Measurements from ENCODE around the gene GRIA4.

The GRIA4 gene

GRCh38 chr11:105700271-105700670 is 90.4 kb downstream of the GRIA4 start:
- TF ChIP-seq SPI1 (IDR thresholded peaks at IDR 0.05; ENCODE audit: low read depth, low read length) (no peak), TAF1 (IDR thresholded peaks at IDR 0.05; ENCODE audit: low read depth, low read length) (no peak), POU2F2 (IDR thresholded peaks at IDR 0.05; ENCODE audit: low read depth, low read length) (no peak), POLR2AphosphoS5 (IDR thresholded peaks at IDR 0.05; ENCODE audit: low read depth, low read length) (no peak), PAX5 (IDR thresholded peaks at IDR 0.05; ENCODE audit: insufficient read depth, low read length, severe bottlenecking) (no peak), POLR2A (IDR thresholded peaks at IDR 0.05; ENCODE audit: low read depth, low read length) (no peak)
- no peak for FAIRE-seq
- no peak for DNase-seq (ENCODE audit: insufficient read length, low spot score)

- no peak for FAIRE-seq
- DNase-seq (ENCODE audit: insufficient read length, low spot score), result no peak
- TF ChIP-seq TAF1 (IDR thresholded peaks at IDR 0.05; ENCODE audit: low read depth, low read length) (no peak), POLR2A (IDR thresholded peaks at IDR 0.05; ENCODE audit: low read depth, low read length) (no peak), POLR2AphosphoS5 (IDR thresholded peaks at IDR 0.05; ENCODE audit: low read depth, low read length) (no peak), POU2F2 (IDR thresholded peaks at IDR 0.05; ENCODE audit: low read depth, low read length) (no peak), SPI1 (IDR thresholded peaks at IDR 0.05; ENCODE audit: low read depth, low read length) (no peak), PAX5 (IDR thresholded peaks at IDR 0.05; ENCODE audit: insufficient read depth, low read length, severe bottlenecking) (no peak)
These were observed 91.2 kb downstream of the GRIA4 start for GRCh38 chr11:105701098-105701497.

GRCh38 chr11:105705786-105706530 is 96.1 kb downstream of the GRIA4 start:
- TF ChIP-seq POU2F2 (IDR thresholded peaks at IDR 0.05; ENCODE audit: low read depth, low read length) (no peak), TAF1 (IDR thresholded peaks at IDR 0.05; ENCODE audit: low read depth, low read length) (no peak), POLR2A (IDR thresholded peaks at IDR 0.05; ENCODE audit: low read depth, low read length) (no peak), PAX5 (IDR thresholded peaks at IDR 0.05; ENCODE audit: insufficient read depth, low read length, severe bottlenecking) (no peak), POLR2AphosphoS5 (IDR thresholded peaks at IDR 0.05; ENCODE audit: low read depth, low read length) (no peak), SPI1 (IDR thresholded peaks at IDR 0.05; ENCODE audit: low read depth, low read length) (no peak)
- DNase-seq (ENCODE audit: insufficient read length, low spot score), result no peak
- no peak for FAIRE-seq

GRCh38 chr11:105713106-105713505 is 103.2 kb downstream of the GRIA4 start:
- DNase-seq (ENCODE audit: insufficient read length, low spot score) (no peak), FAIRE-seq (no peak)
- TF ChIP-seq POLR2AphosphoS5 (IDR thresholded peaks at IDR 0.05; ENCODE audit: low read depth, low read length), result no peak
- no peak for TF ChIP-seq POU2F2 (IDR thresholded peaks at IDR 0.05; ENCODE audit: low read depth, low read length)
- no peak for TF ChIP-seq POLR2A (IDR thresholded peaks at IDR 0.05; ENCODE audit: low read depth, low read length)
- no peak for TF ChIP-seq TAF1 (IDR thresholded peaks at IDR 0.05; ENCODE audit: low read depth, low read length)
- TF ChIP-seq PAX5 (IDR thresholded peaks at IDR 0.05; ENCODE audit: insufficient read depth, low read length, severe bottlenecking), result no peak
- TF ChIP-seq SPI1 (IDR thresholded peaks at IDR 0.05; ENCODE audit: low read depth, low read length), result no peak

GRCh38 chr11:105713696-105714095 is 103.8 kb downstream of the GRIA4 start:
- TF ChIP-seq POLR2A (IDR thresholded peaks at IDR 0.05; ENCODE audit: low read depth, low read length) (no peak), POU2F2 (IDR thresholded peaks at IDR 0.05; ENCODE audit: low read depth, low read length) (no peak), TAF1 (IDR thresholded peaks at IDR 0.05; ENCODE audit: low read depth, low read length) (no peak), SPI1 (IDR thresholded peaks at IDR 0.05; ENCODE audit: low read depth, low read length) (no peak), POLR2AphosphoS5 (IDR thresholded peaks at IDR 0.05; ENCODE audit: low read depth, low read length) (no peak), PAX5 (IDR thresholded peaks at IDR 0.05; ENCODE audit: insufficient read depth, low read length, severe bottlenecking) (no peak)
- no peak for FAIRE-seq
- no peak for DNase-seq (ENCODE audit: insufficient read length, low spot score)

GRCh38 chr11:105718641-105719040 is 108.8 kb downstream of the GRIA4 start:
- no peak for FAIRE-seq
- no peak for DNase-seq (ENCODE audit: insufficient read length, low spot score)
- TF ChIP-seq POU2F2 (IDR thresholded peaks at IDR 0.05; ENCODE audit: low read depth, low read length) (no peak), SPI1 (IDR thresholded peaks at IDR 0.05; ENCODE audit: low read depth, low read length) (no peak), TAF1 (IDR thresholded peaks at IDR 0.05; ENCODE audit: low read depth, low read length) (no peak), POLR2AphosphoS5 (IDR thresholded peaks at IDR 0.05; ENCODE audit: low read depth, low read length) (no peak), POLR2A (IDR thresholded peaks at IDR 0.05; ENCODE audit: low read depth, low read length) (no peak), PAX5 (IDR thresholded peaks at IDR 0.05; ENCODE audit: insufficient read depth, low read length, severe bottlenecking) (no peak)

DNA sequence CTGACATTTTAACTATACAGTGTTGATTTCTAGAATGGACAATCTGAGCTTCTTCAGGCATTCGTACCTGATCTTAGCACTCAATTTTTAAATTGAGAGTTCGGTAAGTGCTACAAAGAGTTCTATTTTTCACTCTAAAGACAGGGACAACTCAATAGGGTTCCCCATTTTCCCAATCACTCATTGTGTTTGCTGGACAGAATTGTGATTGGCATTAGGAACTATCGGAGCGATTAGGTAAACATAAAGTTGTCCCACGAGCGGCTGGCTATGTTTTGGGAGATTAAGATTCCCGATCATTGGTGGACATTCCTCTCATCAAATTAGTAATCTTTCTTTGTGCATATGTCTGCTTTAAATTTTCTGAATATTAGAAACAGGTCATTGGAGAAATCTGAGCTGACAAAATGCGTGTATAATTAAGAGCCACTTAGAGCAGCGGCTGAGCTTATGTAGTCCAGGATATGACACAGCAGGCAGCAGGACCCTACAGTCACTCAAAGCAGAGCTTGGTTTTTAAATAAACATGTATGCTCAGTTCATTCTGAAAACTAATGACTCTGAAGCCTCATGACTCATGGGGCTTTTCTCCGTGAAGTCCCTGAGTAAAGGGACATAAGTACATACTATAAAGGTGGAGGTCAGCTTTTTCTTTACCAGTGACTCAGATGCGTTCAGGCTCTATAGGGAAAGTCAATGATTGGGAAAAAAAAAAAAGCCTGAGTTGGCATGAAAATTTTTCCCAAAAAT is 109.4 kb downstream of the GRIA4 start:
- DNase-seq (ENCODE audit: insufficient read length, low spot score) (no peak), FAIRE-seq (no peak)
- no peak for TF ChIP-seq TAF1 (IDR thresholded peaks at IDR 0.05; ENCODE audit: low read depth, low read length)
- no peak for TF ChIP-seq PAX5 (IDR thresholded peaks at IDR 0.05; ENCODE audit: insufficient read depth, low read length, severe bottlenecking)
- TF ChIP-seq POLR2AphosphoS5 (IDR thresholded peaks at IDR 0.05; ENCODE audit: low read depth, low read length), result no peak
- TF ChIP-seq SPI1 (IDR thresholded peaks at IDR 0.05; ENCODE audit: low read depth, low read length), result no peak
- TF ChIP-seq POLR2A (IDR thresholded peaks at IDR 0.05; ENCODE audit: low read depth, low read length), result no peak
- no peak for TF ChIP-seq POU2F2 (IDR thresholded peaks at IDR 0.05; ENCODE audit: low read depth, low read length)

- TF ChIP-seq TAF1 (IDR thresholded peaks at IDR 0.05; ENCODE audit: low read depth, low read length), result no peak
- no peak for FAIRE-seq
- no peak for DNase-seq (ENCODE audit: insufficient read length, low spot score)
These were observed 110.2 kb downstream of the GRIA4 start for GRCh38 chr11:105720096-105720495.

GRCh38 chr11:105723269-105723668 is 113.4 kb downstream of the GRIA4 start:
- DNase-seq (ENCODE audit: insufficient read length, low spot score) (no peak), FAIRE-seq (no peak)
- no peak for TF ChIP-seq POU2F2 (IDR thresholded peaks at IDR 0.05; ENCODE audit: low read depth, low read length)
- TF ChIP-seq TAF1 (IDR thresholded peaks at IDR 0.05; ENCODE audit: low read depth, low read length), result no peak
- no peak for TF ChIP-seq POLR2AphosphoS5 (IDR thresholded peaks at IDR 0.05; ENCODE audit: low read depth, low read length)
- TF ChIP-seq PAX5 (IDR thresholded peaks at IDR 0.05; ENCODE audit: insufficient read depth, low read length, severe bottlenecking), result no peak
- TF ChIP-seq POLR2A (IDR thresholded peaks at IDR 0.05; ENCODE audit: low read depth, low read length), result no peak
- TF ChIP-seq SPI1 (IDR thresholded peaks at IDR 0.05; ENCODE audit: low read depth, low read length), result no peak
